ENCODE measurements around the gene SPRR5. TPM values are rescaled to one million over a fixed set of nuclear protein-coding genes. Genes with fewer than 3 reads are reported as not detected.

Gene SPRR5
- total and polyA plus RNA-seq, 2 of the 8 experiments (the other 6 are each of a cell fraction or from before 2014, with no cell fraction given), result not detected

DNA sequence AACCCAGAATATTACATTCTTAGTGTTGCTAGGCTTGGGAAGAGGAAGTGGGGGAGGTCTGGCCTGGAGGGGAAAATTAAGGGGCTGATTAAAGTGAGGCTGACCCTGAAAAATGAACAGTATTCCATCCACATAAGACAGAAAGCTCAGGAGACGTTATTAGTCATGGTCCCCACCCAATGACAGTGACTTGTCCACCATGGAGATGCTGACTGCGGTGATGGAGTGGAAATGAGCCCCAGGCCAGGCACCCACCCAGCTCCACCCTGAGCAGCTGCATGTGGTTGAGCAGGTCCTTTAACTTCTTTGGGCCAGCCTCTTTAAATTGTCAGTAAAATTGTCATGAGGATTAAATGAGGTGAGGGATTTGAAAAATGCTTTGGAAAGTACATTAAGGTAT is 22.0 kb downstream of the SPRR5 start:
- Histone ChIP-seq H3K4me2 (ENCODE audit: insufficient read depth in 1 of 2, low read depth in 2 of 2, low read length in 2 of 2) (no peak overlapping the region), H2BK15ac (ENCODE audit: low read length) (no peak overlapping the region), H4K8ac (ENCODE audit: extremely low read depth, insufficient read depth, low read length) (no peak overlapping the region), H2BK120ac (replicated peaks; ENCODE audit: low read depth, low read length) (no peak overlapping the region), H4K5ac (ENCODE audit: insufficient read length, low read depth, low read length) (no peak overlapping the region), H3K27me3 (replicated peaks in 1 of 4; ENCODE audit: control insufficient read depth in 3 of 4, extremely low read depth in 1 of 4, insufficient read depth in 3 of 4, low read length in 3 of 4) (no peaks in the 10 kb centered on the region), H3K14ac (ENCODE audit: insufficient read length) (no peak overlapping the region), H3K56ac (replicated peaks; ENCODE audit: insufficient read length, low read depth, low read length) (no peak overlapping the region), H3K79me1 (ENCODE audit: low read depth, low read length) (no peaks in the 10 kb centered on the region), H3K4me1 (replicated peaks in 1 of 4; ENCODE audit: control insufficient read depth in 3 of 4, insufficient read depth in 4 of 4, low read length in 3 of 4) (no peaks in the 10 kb centered on the region), H2AK5ac (ENCODE audit: low read depth, low read length) (no peak overlapping the region), H3K23me2 (ENCODE audit: low read depth, low read length) (no peaks in the 10 kb centered on the region), H3K36me3 (ENCODE audit: control insufficient read depth in 2 of 4, insufficient read depth in 4 of 4, low read length in 3 of 4) (no peaks in the 10 kb centered on the region), H3K79me2 (ENCODE audit: control insufficient read depth in 1 of 2, insufficient read depth in 2 of 2, low read length in 2 of 2) (no peaks in the 10 kb centered on the region), H4K20me1 (replicated peaks in 1 of 2; ENCODE audit: control insufficient read depth in 1 of 2, insufficient read depth in 2 of 2, low read length in 2 of 2) (no peaks in the 10 kb centered on the region), H3K27ac (ENCODE audit: low read depth, low read length) (no peak overlapping the region), H2BK12ac (ENCODE audit: low read depth, low read length) (no peak overlapping the region), H2AFZ (ENCODE audit: low read length) (no peak overlapping the region), H3K23ac (ENCODE audit: insufficient read length) (no peak overlapping the region), H3K4ac (replicated peaks; ENCODE audit: insufficient read length, low read depth, low read length) (no peak overlapping the region), H2BK5ac (ENCODE audit: low read depth, low read length) (no peak overlapping the region), H3K18ac (ENCODE audit: extremely low read depth, low read length) (no peak overlapping the region), H3K9ac (replicated peaks in 1 of 4; ENCODE audit: extremely low read depth in 1 of 4, low read depth in 3 of 4, low read length in 3 of 4) (no peak overlapping the region), H3K9me3 (ENCODE audit: insufficient read depth in 2 of 2, low read depth in 1 of 2, low read length in 1 of 2) (peaks cover 0 to 4% of the 10 kb centered on the region in 2 experiments; a peak in 1 of 4 replicates), H3K4me3 (ENCODE audit: extremely low read depth in 1 of 4, insufficient read depth in 2 of 4, low read depth in 3 of 4, low read length in 4 of 4) (no peak overlapping the region), H4K91ac (replicated peaks; ENCODE audit: insufficient read length, low read length) (no peak overlapping the region), H2BK20ac (ENCODE audit: low read length) (no peak overlapping the region)
- POLR2A ChIA-PET (ENCODE audit: partially characterized antibody), result no interaction called here
- DNase-seq (ENCODE audit: low read depth in 1 of 2, low spot score in 2 of 2) (no peak), FAIRE-seq (no peak)
- CTCF ChIA-PET (ENCODE audit: partially characterized antibody), result interaction anchor here (1.7 to 4.7 kb wide), 3 partner anchors 9 to 223 kb away, joined by 6 to 27 read pairs (median 6); no protein-coding TSS in a partner anchor
- WGBS, 2 experiments (ENCODE audit: extremely low coverage in 1 of 2, insufficient coverage in 1 of 2, insufficient read length in 1 of 2, insufficient replicate concordance in 2 of 2, low coverage in 1 of 2, low lambda C conversion rate in 2 of 2, missing lambda C conversion rate in 1 of 2), result 85% methylated on average over 2 of the region's 2 CpGs; no CpG with 5 or more reads in 1 of the 2 experiments
- TF ChIP-seq, protein P1, sequence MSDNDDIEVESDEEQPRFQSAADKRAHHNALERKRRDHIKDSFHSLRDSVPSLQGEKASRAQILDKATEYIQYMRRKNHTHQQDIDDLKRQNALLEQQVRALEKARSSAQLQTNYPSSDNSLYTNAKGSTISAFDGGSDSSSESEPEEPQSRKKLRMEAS (IDR thresholded peaks at IDR 0.05), result no peak
- TF ChIP-seq, protein P2, sequence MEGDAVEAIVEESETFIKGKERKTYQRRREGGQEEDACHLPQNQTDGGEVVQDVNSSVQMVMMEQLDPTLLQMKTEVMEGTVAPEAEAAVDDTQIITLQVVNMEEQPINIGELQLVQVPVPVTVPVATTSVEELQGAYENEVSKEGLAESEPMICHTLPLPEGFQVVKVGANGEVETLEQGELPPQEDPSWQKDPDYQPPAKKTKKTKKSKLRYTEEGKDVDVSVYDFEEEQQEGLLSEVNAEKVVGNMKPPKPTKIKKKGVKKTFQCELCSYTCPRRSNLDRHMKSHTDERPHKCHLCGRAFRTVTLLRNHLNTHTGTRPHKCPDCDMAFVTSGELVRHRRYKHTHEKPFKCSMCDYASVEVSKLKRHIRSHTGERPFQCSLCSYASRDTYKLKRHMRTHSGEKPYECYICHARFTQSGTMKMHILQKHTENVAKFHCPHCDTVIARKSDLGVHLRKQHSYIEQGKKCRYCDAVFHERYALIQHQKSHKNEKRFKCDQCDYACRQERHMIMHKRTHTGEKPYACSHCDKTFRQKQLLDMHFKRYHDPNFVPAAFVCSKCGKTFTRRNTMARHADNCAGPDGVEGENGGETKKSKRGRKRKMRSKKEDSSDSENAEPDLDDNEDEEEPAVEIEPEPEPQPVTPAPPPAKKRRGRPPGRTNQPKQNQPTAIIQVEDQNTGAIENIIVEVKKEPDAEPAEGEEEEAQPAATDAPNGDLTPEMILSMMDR (IDR thresholded peaks at IDR 0.05; ENCODE audit: control extremely low read depth in 1 of 3, insufficient read depth in 1 of 3, low read depth in 1 of 3, low read length in 3 of 3), result no peak
- TF ChIP-seq SIN3A (conservative IDR thresholded peaks at IDR 0.05 in 1 of 2, IDR thresholded peaks at IDR 0.05 in 1 of 2; ENCODE audit: low read depth in 1 of 2, low read length in 2 of 2) (no peak), SUZ12 (IDR thresholded peaks at IDR 0.05; ENCODE audit: low read length) (no peak), KDM4A (IDR thresholded peaks at IDR 0.05; ENCODE audit: low read depth, low read length, severe bottlenecking) (no peak), ZNF274 (IDR thresholded peaks at IDR 0.05; ENCODE audit: borderline replicate concordance, extremely low read depth, low read length) (no peak), SIX5 (IDR thresholded peaks at IDR 0.05; ENCODE audit: low read depth, low read length) (no peak), EP300 (IDR thresholded peaks at IDR 0.05; ENCODE audit: borderline replicate concordance in 1 of 2, low read depth in 2 of 2, low read length in 2 of 2) (no peak), RAD21 (IDR thresholded peaks at IDR 0.05 in 1 of 2, conservative IDR thresholded peaks at IDR 0.05 in 1 of 2; ENCODE audit: low read depth in 2 of 2, low read length in 2 of 2) (no peak), ASH2L (IDR thresholded peaks at IDR 0.05; ENCODE audit: low read length) (no peak), NRF1 (IDR thresholded peaks at IDR 0.05; ENCODE audit: low read depth, low read length) (no peak)

Data from H1 (cell line).